Measurements from ENCODE around the gene HS2ST1.

- TF ChIP-seq CTCF (IDR thresholded peaks at IDR 0.05 in 2 of 3, conservative IDR thresholded peaks at IDR 0.05 in 1 of 3; ENCODE audit: borderline replicate concordance in 1 of 3, insufficient read depth in 1 of 3, low read depth in 2 of 3, low read length in 2 of 3) (no peak), MAX (IDR thresholded peaks at IDR 0.05) (no peak), POLR2A (IDR thresholded peaks at IDR 0.05; ENCODE audit: borderline replicate concordance, extremely low read depth, insufficient read depth, insufficient read length) (no peak)
Observed at GRCh38 chr1:86998280-86998679, 83.8 kb downstream of the HS2ST1 start.

All from HCT116 (cell line).